Natural killer cell (primary cell): ENCODE measurements around the gene P2RX2. TPM values are rescaled to one million over a fixed set of nuclear protein-coding genes. Genes with fewer than 3 reads are reported as not detected.

Experiments used
- ATAC-seq, 3 donors: fragments of 150-1000 bp in 2 of 3; fragments of 200-7000 bp in 1 of 3; cut with Tn5 transposase; 1 replicate in 1 of 3; 2 replicates in 2 of 3; pipeline ENCODE4 v1.10.0; 2021; ENCODE audit warnings: mild to moderate bottlenecking in 2 of 3, moderate library complexity in 2 of 3
- DNase-seq, 2 donors: peaks; one replicate each; pipeline versions ENCODE4 v3.0.0 to v3.0.0-alpha.2; 2013 to 2021; ENCODE audit warnings: mixed read lengths in 1 of 2
- H3K27ac ChIP-seq: one replicate; pipeline ENCODE4 v1.5.1; 2013; ENCODE audit warnings: mild to moderate bottlenecking, low read length
- H3K27me3 ChIP-seq: one replicate; pipeline ENCODE4 v1.6.1; 2013; ENCODE audit warnings: low read length; ENCODE audit not compliant: control insufficient read depth, insufficient read depth
- H3K36me3 ChIP-seq: one replicate; pipeline ENCODE4 v1.6.1; 2013; ENCODE audit warnings: low read length; ENCODE audit not compliant: control insufficient read depth, insufficient read depth
- H3K4me1 ChIP-seq: one replicate; pipeline ENCODE4 v1.6.1; 2013; ENCODE audit warnings: low read length; ENCODE audit not compliant: control insufficient read depth, insufficient read depth
- H3K4me3 ChIP-seq: one replicate; pipeline ENCODE4 v1.5.1; 2013; ENCODE audit warnings: low read length
- H3K9me3 ChIP-seq: one replicate; pipeline ENCODE4 v1.6.1; 2013; ENCODE audit warnings: low read length; ENCODE audit not compliant: control insufficient read depth, insufficient read depth
- H3K27ac Mint-ChIP-seq, 2 donors: one replicate each; pipeline ENCODE4 v1.8.0; 2022; ENCODE audit warnings: mild to moderate bottlenecking in 2 of 2, mixed read lengths in 2 of 2, moderate library complexity in 1 of 2
- H3K27me3 Mint-ChIP-seq, 2 donors: one replicate each; pipeline ENCODE4 v1.8.0; 2022; ENCODE audit warnings: low read depth in 2 of 2, mixed read lengths in 2 of 2
- H3K36me3 Mint-ChIP-seq: one replicate; pipeline ENCODE4 v1.8.0; 2022; ENCODE audit warnings: mixed read lengths
- H3K4me1 Mint-ChIP-seq, 2 donors: one replicate each; pipeline ENCODE4 v1.8.0; 2022; ENCODE audit warnings: mixed read lengths in 2 of 2
- H3K4me3 Mint-ChIP-seq: one replicate; pipeline ENCODE4 v1.8.0; 2022; ENCODE audit warnings: mild to moderate bottlenecking, moderate library complexity, mixed read lengths
- H3K9me3 Mint-ChIP-seq, 2 donors: one replicate each; pipeline ENCODE4 v1.8.0; 2022; ENCODE audit warnings: mixed read lengths in 2 of 2
- CTCF ChIP-seq: fragments of 200-600 bp; IDR thresholded peaks from one replicate; pipeline ENCODE4 v1.8.0; 2022; ENCODE audit warnings: antibody characterized with exemption
- WGBS: methylation state at CpG from one replicate; pipeline ENCODE4 v1.1.7; 2013; ENCODE audit warnings: missing lambda C conversion rate; ENCODE audit not compliant: insufficient coverage; 5-methylcytosine and 5-hydroxymethylcytosine counted together
- intact Hi-C: fragments of 100-400 bp; cut with micrococcal nuclease; formaldehyde crosslinking; loops from one replicate; pipeline ENCODE4 v1.14.2; 2022
- total RNA-seq, 4 donors: library from RNA; stranded (reverse); fragments of 120-200 nt in 1 of 4; gene quantifications; one replicate each; pipeline versions ENCODE4 v1.2.3 to v1.2.4, GENCODE V29; 2013 to 2022

P2RX2 gene
- total RNA-seq, 3 donors from 2014 or later (not counting 1 experiment from before 2014, with no cell fraction given), result not detected

- H3K9me3 ChIP-seq, result peaks cover 5% of the 10 kb centered on the region
- Mint-ChIP-seq H3K4me1 (peaks cover 0 to 8% of the 10 kb centered on the region in 2 donors), H3K4me3 (no peak overlapping the region), H3K27me3 (peaks cover 7 to 11% of the 10 kb centered on the region in 2 donors), H3K9me3 (no peaks in the 10 kb centered on the region), H3K27ac (no peak overlapping the region), H3K36me3 (no peaks in the 10 kb centered on the region)
- peaks cover 16% of the 10 kb centered on the region for H3K27me3 ChIP-seq
- 88% methylated on average over 21 of the region's 21 CpGs for WGBS
- H3K27ac ChIP-seq, result no peak overlapping the region
- no peak overlapping the region for H3K4me3 ChIP-seq
- peaks cover 11% of the 10 kb centered on the region for H3K36me3 ChIP-seq
- intact Hi-C loops, result no loop called here
- DNase-seq, result no peak
- no peak for TF ChIP-seq CTCF
- peak in 1 of 3 donors; percentile 5 for ATAC-seq
- H3K4me1 ChIP-seq, result no peaks in the 10 kb centered on the region
These were observed 3.3 kb downstream of the P2RX2 start for GRCh38 chr12:132621657-132622435.

GRCh38 chr12:132622437-132623071, 4.0 kb downstream of the P2RX2 start:
- Mint-ChIP-seq H3K4me1 (peaks cover 0 to 7% of the 10 kb centered on the region in 2 donors), H3K9me3 (no peaks in the 10 kb centered on the region), H3K36me3 (no peaks in the 10 kb centered on the region), H3K27ac (no peak overlapping the region), H3K27me3 (peaks cover 7 to 8% of the 10 kb centered on the region in 2 donors), H3K4me3 (no peak overlapping the region)
- intact Hi-C loops, result no loop called here
- Histone ChIP-seq H3K36me3 (peaks cover 11% of the 10 kb centered on the region), H3K4me3 (no peak overlapping the region), H3K27me3 (peaks cover 9% of the 10 kb centered on the region), H3K9me3 (no peaks in the 10 kb centered on the region), H3K4me1 (no peaks in the 10 kb centered on the region), H3K27ac (no peak overlapping the region)
- 84% methylated on average over 11 of the region's 11 CpGs for WGBS
- ATAC-seq (no peak), DNase-seq (no peak)
- TF ChIP-seq CTCF, result no peak

- Mint-ChIP-seq H3K4me3 (no peak overlapping the region), H3K4me1 (no peaks in the 10 kb centered on the region), H3K36me3 (no peaks in the 10 kb centered on the region), H3K27me3 (peaks cover 0 to 1% of the 10 kb centered on the region in 2 donors), H3K27ac (no peak overlapping the region), H3K9me3 (no peaks in the 10 kb centered on the region)
- no peak for ATAC-seq
- Histone ChIP-seq H3K27me3 (peaks cover 3% of the 10 kb centered on the region), H3K9me3 (no peaks in the 10 kb centered on the region), H3K4me1 (no peaks in the 10 kb centered on the region), H3K36me3 (peaks cover 11% of the 10 kb centered on the region), H3K4me3 (no peak overlapping the region), H3K27ac (no peak overlapping the region)
- TF ChIP-seq CTCF, result no peak
- WGBS, result 90% methylated on average over 25 of the region's 25 CpGs
- intact Hi-C loops, result no loop called here
- DNase-seq, result no peak
These were observed 4.7 kb downstream of the P2RX2 start for GRCh38 chr12:132623072-132623869.
